CD4-positive, alpha-beta T cell treated with Interferon gamma for 1 hour (primary cell): Measurements from ENCODE around the gene GUK1.

Experiments used
- DNase-seq: peaks from one replicate; pipeline ENCODE4 v3.0.0-alpha.2; 2020

Gene GUK1

DNA sequence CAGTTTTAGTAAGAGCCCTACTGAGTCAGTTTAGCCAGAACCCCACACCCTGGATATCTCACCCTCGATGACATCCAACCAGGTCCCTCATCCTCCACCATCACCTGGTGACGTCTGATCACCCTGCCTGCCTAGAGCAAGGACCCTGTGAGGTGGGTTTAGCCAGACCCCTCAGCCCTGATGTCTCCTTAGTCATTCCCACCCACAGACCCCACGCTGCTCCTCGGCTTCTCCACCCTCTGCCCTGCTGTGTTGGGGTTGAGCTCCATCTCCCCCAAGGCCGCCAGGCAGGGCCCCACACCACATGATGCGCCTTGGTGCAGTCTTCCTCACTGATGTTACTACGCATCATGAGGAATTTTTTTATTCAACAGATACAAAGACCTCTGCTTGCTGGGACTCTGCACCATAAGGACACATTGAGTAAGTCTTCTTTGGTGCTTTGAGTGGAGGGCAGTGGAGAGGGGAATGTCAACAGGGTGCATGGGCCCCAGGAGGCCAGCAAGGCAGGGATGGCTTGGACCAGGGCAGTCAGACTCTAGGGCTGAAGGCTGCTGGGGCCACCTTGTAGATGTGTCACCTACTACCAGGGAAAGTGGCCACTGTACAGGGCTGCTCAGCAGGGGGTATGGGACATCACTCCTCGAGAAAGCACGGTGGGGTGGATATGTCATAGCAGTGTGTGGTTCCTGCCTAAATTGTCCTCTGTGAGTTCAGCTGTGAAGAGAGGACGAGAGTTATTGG is 23.9 kb downstream of the GUK1 start:
- DNase-seq = no peak

DNA sequence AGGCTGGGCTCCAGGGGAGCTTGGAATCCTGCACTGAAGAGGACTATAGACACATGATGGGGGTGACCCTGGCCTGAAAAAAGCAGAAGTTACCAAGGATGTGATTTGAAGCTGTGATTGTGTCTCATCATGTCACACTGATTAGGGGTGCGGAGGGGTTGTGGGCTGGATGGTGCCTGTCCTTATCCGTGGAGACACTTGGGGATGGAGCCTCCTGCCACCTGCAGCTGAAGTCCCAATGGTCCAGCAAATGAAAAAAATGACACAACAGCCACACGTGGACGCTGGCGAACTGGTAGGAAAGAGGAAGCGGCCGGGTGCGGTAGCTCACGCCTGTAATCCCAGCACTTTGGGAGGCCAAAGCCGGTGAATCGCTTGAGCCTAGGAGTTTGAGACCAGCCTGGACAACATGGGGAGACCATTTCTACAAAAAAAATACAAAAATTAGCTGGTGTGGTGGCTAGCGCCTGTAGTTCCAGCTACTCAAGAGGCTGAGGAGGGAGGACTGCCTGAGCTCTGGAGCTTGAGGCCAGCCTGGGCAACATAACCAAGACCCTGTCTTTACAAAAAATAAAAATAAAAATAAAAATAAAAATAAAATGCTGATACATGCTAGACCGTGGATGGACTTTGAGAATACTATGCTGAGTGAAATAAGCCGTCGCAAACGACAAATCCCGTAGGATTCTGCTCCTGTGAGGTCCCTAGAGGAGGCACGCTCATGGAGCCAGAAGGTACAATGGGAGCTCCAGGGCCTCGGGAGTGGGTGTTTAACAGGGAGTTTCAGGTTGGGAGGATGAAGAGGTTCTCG is 24.7 kb downstream of the GUK1 start:
- peak; percentile 23 for DNase-seq

DNA sequence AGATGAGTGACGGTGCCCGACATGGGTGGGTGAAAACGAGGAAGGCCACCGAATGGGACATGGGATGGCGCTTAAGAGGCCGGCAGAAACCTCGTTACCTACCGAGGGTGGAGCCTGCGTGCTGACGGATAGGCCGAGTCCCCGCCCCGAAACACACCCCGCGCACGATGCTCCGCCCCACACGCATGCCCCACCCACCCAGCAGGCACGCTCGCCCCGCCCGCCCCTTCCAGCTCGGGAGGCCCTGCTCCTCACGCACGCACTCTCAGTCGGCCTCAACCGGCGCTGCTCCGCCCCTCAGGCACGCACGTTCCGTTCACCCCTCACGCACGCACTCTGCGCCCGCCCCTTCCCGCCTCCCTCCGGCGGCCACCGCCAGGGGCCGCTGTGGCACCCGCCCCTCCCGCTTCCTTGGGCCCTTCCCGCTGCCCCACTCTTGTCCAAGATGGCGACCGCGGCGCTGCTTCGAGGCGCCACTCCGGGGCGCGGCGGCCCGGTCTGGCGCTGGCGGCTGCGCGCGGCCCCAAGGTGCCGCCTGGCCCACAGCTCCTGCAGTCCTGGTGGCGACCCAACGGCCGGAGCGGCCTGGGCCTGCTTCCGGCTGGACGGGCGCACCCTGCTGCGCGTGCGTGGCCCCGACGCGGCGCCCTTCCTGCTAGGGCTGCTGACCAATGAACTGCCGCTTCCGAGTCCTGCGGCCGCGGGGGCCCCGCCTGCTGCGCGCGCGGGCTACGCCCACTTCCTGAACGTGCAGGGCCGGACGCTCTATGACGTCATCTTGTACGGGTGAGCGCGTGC is 25.5 kb downstream of the GUK1 start, which contains the start of gene IBA57:
TSS of gene IBA57 (plus strand) at position 433 of the 798 bp plus-strand sequence. CDS start at position 446, 13 bp downstream.
- peak; percentile 98 for DNase-seq

DNA sequence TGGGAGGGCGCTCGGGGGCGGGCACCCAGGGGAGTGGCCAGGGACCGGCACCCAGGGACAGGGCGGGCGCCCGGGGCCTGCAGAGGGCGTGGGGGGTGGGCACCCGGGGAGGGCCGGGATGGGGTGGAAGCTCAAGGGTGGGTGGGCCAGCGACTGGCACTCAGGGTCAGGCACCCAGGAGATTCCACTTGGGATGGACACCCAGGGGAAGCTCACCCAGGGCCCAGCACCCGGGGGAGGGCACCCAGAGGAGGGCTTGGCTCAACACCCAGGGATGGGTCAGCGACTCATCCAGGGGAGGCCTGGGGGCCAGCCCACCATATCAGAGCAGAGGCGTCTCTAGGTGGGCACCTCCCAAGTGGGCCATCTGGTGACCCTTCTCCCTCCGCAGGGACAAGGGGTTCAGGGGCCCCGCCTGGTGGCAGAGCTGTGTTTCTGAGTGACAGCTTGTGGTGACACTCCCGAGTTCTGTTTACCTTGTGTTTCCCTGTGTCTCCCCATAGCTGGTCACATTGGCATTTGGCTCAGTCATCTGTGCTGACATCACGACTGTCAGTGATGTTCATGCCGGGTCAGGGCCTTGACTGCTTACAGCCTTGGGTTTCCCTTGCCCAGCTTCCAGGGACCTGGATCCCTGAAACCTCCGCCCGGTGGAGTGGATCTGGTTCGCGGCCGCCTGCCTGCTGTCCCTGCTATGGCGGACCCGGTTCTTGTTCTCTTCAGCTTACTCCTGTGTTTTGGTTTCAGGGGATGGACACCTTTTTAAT is 26.3 kb downstream of the GUK1 start:
- peak; percentile 82 for DNase-seq

DNA sequence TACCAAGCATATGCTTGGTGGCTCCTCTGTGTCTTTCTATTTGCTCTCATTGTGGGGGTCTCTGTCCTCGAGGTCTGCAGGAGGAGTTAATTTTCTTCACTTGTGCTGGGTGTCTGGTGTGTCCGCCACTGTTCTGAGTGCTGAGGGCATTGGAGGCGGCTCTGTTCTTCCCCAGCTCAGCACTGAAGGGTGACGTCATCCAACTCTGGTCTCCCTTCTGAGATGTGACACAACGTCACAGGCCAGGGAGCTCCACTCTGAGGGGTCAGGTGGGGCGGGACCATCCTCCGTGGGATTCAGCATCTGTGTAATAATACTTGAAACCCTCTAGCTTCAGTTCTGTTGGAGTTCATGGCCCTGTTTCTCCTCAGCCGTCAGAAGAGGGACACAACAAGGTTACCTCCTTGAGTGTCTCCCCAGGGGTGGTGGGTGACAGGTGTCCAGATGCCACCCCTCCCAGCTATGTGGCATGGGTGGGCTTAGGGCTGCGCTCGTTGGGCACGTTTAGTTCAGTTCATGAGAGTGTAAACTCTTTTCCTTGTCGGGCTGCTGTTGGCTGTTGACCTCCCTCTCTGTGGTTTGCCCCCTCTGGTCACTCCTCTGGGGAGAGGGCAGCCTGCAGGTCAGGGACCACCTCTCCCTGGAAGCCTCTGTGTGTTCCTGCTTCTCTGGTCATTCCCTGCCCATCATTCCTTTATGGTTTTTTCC is 28.6 kb downstream of the GUK1 start:
- DNase-seq = no peak

DNA sequence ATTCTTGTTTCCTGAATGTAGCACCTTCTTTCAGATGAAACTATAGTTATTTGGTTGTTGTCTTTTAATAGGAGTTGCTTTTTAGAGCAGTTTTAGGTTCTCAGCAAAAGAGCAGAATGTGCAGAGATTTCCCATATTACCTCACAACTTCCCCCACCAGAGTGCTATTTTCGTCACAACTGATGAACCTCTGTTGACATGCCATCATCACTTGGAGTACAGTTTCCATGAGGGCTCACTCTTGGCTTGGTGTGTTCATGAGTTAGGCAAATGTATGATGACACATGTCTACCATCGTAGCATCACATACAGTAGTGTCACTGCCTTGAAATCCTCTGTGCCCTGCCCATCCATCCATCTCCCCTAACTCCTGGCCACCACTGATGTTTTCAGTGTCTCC is 29.3 kb downstream of the GUK1 start:
- no peak for DNase-seq

DNA sequence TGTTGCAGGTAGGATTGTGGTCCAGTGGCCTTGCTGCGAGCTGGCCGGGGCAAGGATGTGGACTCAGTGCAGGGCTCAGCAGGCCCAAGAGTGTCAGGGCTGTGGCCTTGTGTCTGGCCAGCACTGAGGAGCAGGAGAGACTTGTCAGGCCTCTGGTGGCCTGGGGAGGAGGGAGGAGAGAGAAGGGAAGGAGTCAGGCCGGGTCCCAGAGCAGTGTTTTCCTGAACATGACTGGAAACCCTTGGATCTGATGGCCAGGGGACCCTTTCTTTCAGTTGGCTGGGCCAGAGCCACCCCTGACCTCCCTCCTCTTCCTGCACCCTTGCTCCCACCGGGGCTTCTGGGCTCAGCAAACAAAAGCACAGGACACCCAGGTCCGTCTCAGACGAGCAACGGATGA is 30.6 kb downstream of the GUK1 start:
- no peak for DNase-seq

DNA sequence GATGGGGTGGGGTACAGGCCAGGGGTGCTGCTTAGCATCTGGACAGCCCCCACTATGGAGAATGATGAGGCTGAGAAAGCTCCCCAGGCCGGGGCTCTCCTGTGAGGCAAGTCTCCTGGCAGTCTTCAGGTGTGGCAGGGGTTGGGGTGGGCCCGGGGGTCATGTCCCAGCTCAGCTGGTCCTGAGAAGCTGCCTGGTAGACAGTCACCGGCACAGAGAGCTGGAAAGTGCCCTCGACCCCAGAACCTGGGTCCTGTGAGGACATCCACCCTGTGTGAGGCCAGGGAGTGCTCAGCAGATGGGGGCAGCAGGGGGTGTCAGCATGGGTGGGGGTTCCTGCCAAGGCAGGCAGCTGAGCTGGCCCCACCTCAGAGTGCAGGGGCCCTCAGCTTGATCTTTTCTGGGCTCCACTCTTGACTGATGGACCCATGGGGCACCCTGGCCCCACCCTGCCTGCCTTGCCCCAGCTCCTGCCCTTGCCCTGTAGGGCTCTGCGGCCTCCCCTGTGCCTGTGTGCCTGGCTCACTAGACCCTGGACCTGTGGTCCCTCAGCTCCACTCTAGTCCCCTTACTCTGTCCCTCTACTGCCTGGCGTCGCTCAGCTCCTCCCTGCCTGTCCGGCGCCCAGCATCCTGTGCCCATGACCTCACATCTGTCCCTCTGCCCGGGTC is 31.3 kb downstream of the GUK1 start:
- DNase-seq = no peak

DNA sequence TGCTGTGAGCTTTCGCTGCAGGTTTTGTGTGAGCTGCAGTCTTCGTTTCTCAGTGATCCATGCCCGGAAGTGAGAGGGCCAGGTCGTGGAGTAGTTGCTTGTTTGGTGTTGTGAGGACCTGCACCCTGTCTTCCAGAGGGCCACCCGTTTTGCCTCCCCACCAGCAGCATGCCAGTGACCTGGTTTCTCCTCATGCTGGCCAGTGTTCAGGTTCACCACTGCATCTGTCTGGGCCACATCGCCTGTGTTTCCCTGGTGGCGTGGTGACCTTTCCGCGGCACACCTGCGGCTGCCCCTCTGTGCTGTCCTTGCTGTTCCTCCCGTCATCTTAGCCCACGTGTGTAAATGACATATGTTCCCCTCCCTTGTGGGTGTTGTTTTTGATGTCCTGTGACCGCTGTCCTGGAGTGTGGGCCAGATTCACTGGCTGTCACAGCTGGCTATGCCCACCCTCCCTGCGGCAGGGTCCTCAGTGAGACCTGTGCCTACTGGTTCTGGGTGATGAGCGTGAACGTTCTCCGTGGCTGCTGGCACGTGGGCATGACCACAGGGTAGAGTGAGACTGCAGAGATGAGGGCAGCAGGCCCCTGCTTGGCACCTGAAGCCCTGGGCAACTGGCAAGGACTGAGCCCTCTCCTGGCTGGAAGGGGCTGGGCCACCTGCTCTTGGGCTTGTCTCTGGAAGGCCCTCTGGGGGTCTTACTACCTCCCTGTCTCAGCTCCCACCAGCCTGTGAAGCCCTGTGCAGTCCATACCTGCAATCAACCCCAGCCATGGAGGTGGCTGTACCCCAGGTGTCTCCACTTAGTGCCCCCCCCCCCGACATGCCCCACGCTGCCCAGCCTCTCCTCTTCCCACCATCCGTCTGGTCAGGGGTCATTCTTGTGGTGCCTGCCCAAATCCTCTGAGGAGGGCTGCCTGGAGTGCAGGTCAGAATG is 32.8 kb downstream of the GUK1 start:
- DNase-seq = no peak

DNA sequence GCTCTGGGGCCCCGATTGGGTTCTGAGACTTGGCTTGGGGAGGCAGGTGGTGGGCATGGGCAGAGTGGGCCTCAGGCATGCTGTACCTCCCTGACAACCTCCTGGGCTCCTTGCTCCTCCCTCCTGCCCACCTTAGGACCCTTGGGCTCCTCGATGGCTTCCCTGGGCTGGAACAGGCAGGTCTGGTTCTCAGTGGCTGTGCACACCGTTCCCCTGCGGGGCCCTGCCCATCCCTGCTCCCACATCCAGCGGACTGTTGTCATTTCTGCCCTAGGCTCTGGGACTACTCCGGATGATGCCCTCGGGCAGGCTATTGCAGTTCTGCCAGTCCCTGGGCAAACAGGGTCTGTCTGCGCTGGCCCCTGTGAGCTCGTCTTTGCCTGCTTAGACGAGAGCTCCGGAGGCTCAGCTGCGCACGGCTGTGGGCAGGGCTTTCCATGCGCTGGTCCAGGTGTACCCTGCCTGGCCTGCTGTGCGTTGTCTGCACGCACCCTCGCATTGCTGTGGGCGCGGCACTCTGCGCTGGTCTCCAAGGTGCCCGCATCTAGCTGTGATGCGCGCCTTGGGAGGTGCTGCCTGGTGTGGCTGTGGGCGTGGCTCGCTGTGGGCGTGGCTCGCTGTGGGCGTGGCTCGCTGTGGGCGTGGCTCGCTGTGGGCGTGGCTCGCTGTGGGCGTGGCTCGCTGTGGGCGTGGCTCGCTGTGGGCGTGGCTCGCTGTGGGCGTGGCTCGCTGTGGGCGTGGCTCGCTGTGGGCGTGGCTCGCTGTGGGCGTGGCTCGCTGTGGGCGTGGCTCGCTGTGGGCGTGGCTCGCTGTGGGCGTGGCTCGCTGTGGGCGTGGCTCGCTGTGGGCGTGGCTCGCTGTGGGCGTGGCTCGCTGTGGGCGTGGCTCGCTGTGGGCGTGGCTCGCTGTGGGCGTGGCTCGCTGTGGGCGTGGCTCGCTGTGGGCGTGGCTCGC is 33.7 kb downstream of the GUK1 start:
- DNase-seq = peak; percentile 23

DNA sequence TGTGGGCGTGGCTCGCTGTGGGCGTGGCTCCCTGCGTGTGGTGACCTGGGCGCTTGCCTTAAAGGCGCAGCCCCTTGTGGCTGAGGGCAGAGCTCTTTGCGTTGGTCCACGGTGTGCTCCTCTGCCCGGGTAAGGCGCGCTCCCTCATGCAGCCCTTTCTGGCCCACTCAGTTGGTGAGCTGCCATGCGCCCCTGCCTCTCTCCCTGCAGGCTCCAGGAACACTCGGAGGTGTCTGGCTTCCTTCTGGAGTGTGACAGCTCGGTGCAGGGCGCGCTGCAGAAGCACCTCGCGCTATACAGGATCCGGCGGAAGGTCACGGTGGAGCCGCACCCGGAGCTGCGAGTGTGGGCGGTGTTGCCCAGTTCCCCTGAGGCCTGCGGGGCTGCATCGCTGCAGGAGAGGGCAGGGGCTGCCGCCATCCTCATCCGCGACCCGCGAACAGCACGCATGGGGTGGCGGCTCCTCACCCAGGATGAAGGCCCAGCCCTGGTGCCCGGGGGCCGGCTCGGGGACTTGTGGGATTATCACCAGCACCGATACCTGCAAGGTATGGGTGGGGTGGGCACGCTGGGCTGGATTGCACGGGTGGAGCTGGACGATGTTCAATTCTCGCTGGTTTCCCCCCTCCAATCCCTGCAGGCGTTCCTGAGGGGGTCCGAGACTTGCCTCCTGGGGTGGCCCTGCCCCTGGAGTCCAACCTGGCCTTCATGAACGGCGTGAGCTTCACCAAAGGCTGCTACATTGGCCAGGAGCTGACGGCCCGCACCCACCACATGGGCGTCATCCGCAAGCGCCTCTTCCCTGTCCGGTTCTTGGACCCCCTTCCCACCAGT is 34.6 kb downstream of the GUK1 start:
- DNase-seq = peak; percentile 30

DNA sequence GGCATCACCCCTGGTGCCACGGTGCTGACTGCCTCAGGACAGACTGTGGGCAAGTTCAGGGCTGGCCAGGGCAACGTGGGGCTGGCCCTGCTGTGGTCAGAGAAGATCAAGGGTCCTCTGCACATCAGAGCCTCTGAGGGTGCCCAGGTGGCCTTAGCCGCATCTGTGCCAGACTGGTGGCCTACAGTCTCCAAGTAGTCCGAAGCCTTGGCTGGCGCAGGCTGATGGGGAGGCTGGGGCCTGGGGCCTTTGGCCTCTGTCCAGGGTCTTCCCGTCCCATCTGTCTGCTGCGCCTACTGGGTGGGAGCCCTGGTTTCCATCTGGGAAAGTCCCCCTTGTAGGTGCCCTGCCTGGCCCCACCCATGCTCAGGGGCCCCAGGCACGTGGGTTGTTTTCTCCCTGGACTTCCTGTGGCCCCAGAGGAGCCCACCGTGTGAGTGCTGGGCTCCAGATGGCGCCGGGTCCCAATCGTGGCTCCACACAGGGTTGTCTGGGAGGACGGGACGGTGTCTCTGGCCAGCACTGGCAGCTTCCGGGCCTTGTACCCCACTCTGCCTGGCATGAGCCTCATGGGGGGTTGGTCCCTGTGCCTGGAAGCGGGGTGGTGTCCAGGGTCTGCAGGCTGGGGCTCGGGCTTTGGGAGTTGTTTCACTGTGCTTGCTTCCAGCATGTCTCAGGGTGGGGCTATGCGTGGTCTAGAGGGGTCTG is 35.4 kb downstream of the GUK1 start:
- no peak for DNase-seq

DNA sequence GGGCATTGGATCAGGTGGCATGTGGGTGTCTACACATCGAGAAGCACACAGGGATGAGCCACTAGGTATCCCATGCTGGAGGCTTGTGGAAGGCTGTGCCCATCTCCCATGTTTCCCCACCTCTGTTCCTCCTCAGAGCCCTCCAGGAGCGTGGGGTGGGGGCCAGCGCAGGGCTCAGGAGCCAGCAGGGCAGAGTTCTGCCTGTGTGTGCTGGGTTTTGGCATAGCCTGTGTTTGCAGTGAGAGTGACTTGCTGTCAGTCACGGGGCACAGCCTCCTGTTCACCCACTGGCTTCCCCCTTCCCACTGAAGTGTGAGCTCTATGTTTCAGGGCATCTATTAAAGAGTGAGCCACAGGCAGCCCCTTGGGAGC is 35.9 kb downstream of the GUK1 start:
- no peak for DNase-seq

DNA sequence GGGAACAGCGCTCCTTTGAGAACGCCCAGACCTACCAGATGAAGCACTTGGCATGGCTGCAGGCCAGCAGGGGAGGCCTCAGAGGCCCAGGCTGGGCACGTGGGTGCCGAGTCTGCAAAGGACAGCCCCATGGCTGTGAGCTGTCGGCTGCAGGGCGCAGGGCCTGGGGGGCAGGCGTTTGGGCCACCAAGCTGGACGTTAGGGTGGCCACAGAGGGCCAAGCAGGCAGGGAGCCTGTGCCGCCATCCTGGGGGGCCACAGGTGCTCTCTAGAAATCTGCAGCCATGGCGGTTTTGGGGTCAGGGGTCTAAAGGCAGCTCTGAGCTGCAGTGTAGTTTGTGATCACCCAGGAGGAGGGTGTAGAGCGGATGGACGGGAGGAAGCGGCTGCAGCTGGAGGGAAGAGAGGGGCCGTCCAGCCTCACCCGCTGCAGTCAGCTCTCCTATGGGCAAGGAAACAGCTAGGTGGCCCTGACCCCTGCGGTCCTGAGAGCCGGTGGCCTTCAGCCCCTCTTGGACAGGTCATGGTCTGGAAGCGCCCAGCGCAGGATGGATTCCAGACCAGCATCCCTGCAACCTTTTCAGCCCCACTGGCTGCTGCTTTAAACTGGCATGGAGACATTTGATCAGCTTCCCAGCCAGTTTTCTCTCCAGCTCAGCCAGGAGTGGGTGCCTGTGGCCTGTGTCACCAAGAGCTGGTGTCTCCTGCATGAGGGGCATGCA is 36.5 kb downstream of the GUK1 start:
- no peak for DNase-seq

DNA sequence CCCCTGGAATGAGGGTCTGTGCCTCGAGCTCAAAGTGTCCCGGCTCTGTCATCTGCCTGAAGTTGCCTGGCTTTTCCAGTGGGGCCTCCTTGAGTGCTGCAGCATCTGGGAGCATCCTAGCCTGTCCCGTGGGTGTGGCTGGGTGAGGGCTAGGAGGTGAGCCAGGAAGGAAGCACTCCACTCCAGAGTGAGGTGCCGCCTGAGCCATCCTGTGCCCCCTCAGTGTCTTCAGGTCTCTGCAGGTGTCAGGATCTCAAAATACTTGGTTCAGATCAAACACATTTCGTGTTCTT is 37.0 kb downstream of the GUK1 start:
- DNase-seq = no peak

DNA sequence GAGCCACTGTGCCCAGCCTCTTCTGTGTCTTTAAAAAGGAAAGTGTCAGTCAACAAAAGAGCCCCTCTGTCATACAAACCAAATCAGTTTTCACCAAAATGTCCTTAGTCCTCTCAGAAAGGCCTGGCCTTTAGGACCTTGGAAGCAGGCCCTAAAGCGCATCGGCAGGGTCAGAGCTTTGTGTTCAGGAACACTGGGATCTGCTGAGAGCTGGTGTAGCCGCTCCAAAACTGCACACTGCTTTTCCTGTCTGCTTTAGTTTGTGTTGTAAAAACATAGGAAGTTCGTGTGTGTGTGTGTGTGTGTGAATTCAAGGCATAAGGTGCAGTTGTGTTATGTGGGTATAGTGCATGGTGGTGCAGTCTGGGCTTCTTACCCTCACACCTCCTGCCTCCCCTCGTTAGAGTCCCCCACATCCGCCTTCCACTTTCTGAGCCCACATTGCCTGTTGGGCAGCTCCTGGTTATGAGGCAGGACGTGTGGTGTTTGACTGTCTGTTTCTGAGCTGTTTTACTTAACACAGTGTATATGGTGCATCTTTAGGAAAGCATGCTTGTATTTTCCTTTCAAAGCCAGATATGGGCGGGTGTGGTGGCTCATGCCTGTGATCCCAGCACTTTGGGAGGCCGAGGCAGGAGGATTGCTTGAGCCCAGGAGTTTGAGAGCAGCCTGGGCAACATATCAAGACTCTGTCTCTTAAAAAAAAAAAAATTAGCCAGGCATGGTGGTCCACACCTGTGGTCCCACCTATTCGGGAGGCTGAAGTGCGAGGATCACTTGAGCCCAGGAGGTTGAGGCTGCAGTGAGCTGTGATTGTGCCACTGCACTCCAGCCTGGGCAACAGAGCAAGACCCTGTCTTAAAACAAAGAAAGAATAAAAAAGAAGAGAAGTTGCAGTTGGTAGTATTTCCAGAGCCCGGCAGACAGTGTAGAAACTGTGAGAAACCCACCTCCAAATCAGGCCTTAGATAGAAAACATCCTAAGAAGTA is 37.9 kb downstream of the GUK1 start:
- no peak for DNase-seq
